HCT116 (cell line): ENCODE data around the gene DLG2. TPM values are rescaled to one million over a fixed set of nuclear protein-coding genes. Genes with fewer than 3 reads are reported as not detected.

Experiments
- ATAC-seq: fragments of 200-7000 bp; cut with Tn5 transposase; 2 replicates; pipeline ENCODE4 v1.9.1; 2020; ENCODE audit warnings: mild to moderate bottlenecking, moderate library complexity
- BruUV-seq: library from RNA; stranded (reverse); fragments of 400-500 nt; replicated peaks from 2 replicates; lab custom pipeline; 2021; lab: Mats Ljungman, UMichigan
- CTCF ChIA-PET: fragments of 300-600 bp; sonication (Branson Sonifier 250); formaldehyde crosslinking; loops from one replicate; lab custom pipeline; 2021; ENCODE audit warnings: antibody characterized with exemption; lab: Charles Lee
- POLR2A ChIA-PET: fragments of 300-600, 350-600 bp; sonication (Branson Sonifier 250); formaldehyde crosslinking; loops from one replicate; lab custom pipeline; 2021; ENCODE audit warnings: antibody characterized with exemption; lab: Charles Lee
- RAD21 ChIA-PET, 2 experiments: fragments of 300-600 bp; sonication (Branson Sonifier 250); formaldehyde crosslinking; loops; one replicate each; lab custom pipeline; 2023; ENCODE audit warnings: low total read pairs in 2 of 2; ENCODE audit not compliant: uncharacterized antibody in 2 of 2, unreplicated experiment in 2 of 2, low non-redundant PET in 1 of 2; lab: Charles Lee
- DNase-seq: peaks from one replicate; pipeline ENCODE4 v3.0.0-alpha.2; 2010; ENCODE audit warnings: low read depth, low spot score
- H2AFZ ChIP-seq: fragments of 200-600 bp; shearing (Covaris generic), sonication (generic); 2 replicates; pipeline ENCODE4 v1.6.1; 2017; ENCODE audit warnings: low read depth, mixed run types, mixed read lengths, antibody characterized with exemption, low read length; ENCODE audit not compliant: poor library complexity, severe bottlenecking
- H3K27ac ChIP-seq: 2 replicates; pipeline ENCODE4 v1.5.1; 2012; ENCODE audit warnings: low read depth, low read length
- H3K27me3 ChIP-seq: fragments of 200-600 bp; sonication (generic); 2 replicates; pipeline ENCODE4 v1.6.1; 2016; ENCODE audit warnings: mixed run types, low read length, mixed read lengths; ENCODE audit not compliant: insufficient read depth
- H3K36me3 ChIP-seq, 2 experiments: fragments of 200-500 bp in 1 of 2; fragments of 200-600 bp in 1 of 2; sonication (Bioruptor generic) in 1 of 2; sonication (generic) in 1 of 2; 2 replicates each; pipeline versions ENCODE4 v1.5.1 to v1.6.1; 2014 to 2016; ENCODE audit warnings: low read length in 2 of 2, inconsistent platforms in 1 of 2, mixed read lengths in 1 of 2, mixed run types in 1 of 2; ENCODE audit not compliant: insufficient read depth in 2 of 2, control insufficient read depth in 1 of 2
- H3K4me1 ChIP-seq, 2 experiments: fragments of 200-600 bp in 1 of 2; sonication (generic) in 1 of 2; 2 replicates each; pipeline versions ENCODE4 v1.5.1 to v1.6.1; 2012 to 2017; ENCODE audit warnings: low read length in 2 of 2, inconsistent platforms in 1 of 2, mild to moderate bottlenecking in 1 of 2, mixed read lengths in 1 of 2, mixed run types in 1 of 2, moderate library complexity in 1 of 2; ENCODE audit not compliant: insufficient read depth in 2 of 2, control insufficient read depth in 1 of 2
- H3K4me2 ChIP-seq: fragments of 200-600 bp; sonication (generic); 2 replicates; pipeline ENCODE4 v1.6.1; 2017; ENCODE audit warnings: mixed run types, low read length, mixed read lengths
- H3K4me3 ChIP-seq, 2 experiments: fragments of 200-600 bp in 1 of 2; sonication (generic) in 1 of 2; replicated peaks in 1 of 2; 2 replicates each; pipeline ENCODE4 v1.5.1; 2011 to 2016; ENCODE audit warnings: low read length in 2 of 2, control low read depth in 1 of 2, low read depth in 1 of 2, mild to moderate bottlenecking in 1 of 2, mixed read lengths in 1 of 2, mixed run types in 1 of 2
- H3K79me2 ChIP-seq: fragments of 200-600 bp; sonication (generic); 2 replicates; pipeline ENCODE4 v1.6.1; 2017; ENCODE audit warnings: mild to moderate bottlenecking, mixed run types, low read length, moderate library complexity, mixed read lengths; ENCODE audit not compliant: insufficient read depth
- H3K9ac ChIP-seq: fragments of 200-600 bp; sonication (generic); 2 replicates; pipeline ENCODE4 v1.6.1; 2016; ENCODE audit warnings: low read length, mixed read lengths
- H3K9me2 ChIP-seq: fragments of 200-600 bp; sonication (generic), shearing (Covaris generic); 2 replicates; pipeline ENCODE4 v1.6.1; 2017; ENCODE audit warnings: mixed run types, mild to moderate bottlenecking, moderate library complexity; ENCODE audit not compliant: insufficient read depth
- H3K9me3 ChIP-seq, 2 experiments: fragments of 200-500 bp in 1 of 2; fragments of 200-600 bp in 1 of 2; sonication (Bioruptor generic) in 1 of 2; sonication (generic) in 1 of 2; 2 replicates each; pipeline ENCODE4 v1.6.1; 2014 to 2017; ENCODE audit warnings: low read length in 2 of 2, mixed read lengths in 2 of 2, inconsistent platforms in 1 of 2, low read depth in 1 of 2, mild to moderate bottlenecking in 1 of 2, mixed run types in 1 of 2, moderate library complexity in 1 of 2; ENCODE audit not compliant: control insufficient read depth in 1 of 2, insufficient read depth in 1 of 2
- H4K20me1 ChIP-seq: fragments of 200-600 bp; sonication (generic), shearing (Covaris generic); 2 replicates; pipeline ENCODE4 v1.6.1; 2017; ENCODE audit warnings: mixed run types, mild to moderate bottlenecking, moderate library complexity; ENCODE audit not compliant: insufficient read depth
- ATF3 ChIP-seq: IDR thresholded peaks from 2 replicates; pipeline ENCODE4 v1.6.1; 2012
- CEBPB ChIP-seq: IDR thresholded peaks from 2 replicates; pipeline ENCODE4 v1.6.1; 2012; ENCODE audit warnings: low read depth
- CTCF ChIP-seq, 3 experiments: fragments of 200-600 bp in 1 of 3; sonication (generic) in 1 of 3; IDR thresholded peaks in 2 of 3; conservative IDR thresholded peaks in 1 of 3; 2 replicates each; pipeline ENCODE4 v1.5.1; 2012 to 2017; ENCODE audit warnings: low read depth in 2 of 3, low read length in 2 of 3, antibody characterized with exemption in 1 of 3, borderline replicate concordance in 1 of 3, control low read depth in 1 of 3, mild to moderate bottlenecking in 1 of 3, mixed read lengths in 1 of 3, mixed run types in 1 of 3, moderate library complexity in 1 of 3; ENCODE audit not compliant: insufficient read depth in 1 of 3
- EZH2 ChIP-seq: fragments of 200-600 bp; sonication (generic); IDR thresholded peaks from 2 replicates; pipeline ENCODE4 v1.6.1; 2017; ENCODE audit warnings: antibody characterized with exemption, mixed run types
- EZH2phosphoT487 ChIP-seq: fragments of 200-600 bp; IDR thresholded peaks from 2 replicates; pipeline ENCODE4 v1.6.1; 2018; ENCODE audit warnings: antibody characterized with exemption, borderline replicate concordance
- JUND ChIP-seq: IDR thresholded peaks from 2 replicates; pipeline ENCODE4 v1.6.1; 2012
- MAX ChIP-seq: IDR thresholded peaks from 2 replicates; pipeline ENCODE4 v1.6.1; 2012
- RAD21 ChIP-seq: IDR thresholded peaks from 2 replicates; pipeline ENCODE4 v1.6.1; 2012; ENCODE audit warnings: low read depth, mild to moderate bottlenecking
- REST ChIP-seq: IDR thresholded peaks from 2 replicates; pipeline ENCODE4 v1.6.1; 2012; ENCODE audit warnings: low read depth
- SIN3A ChIP-seq: IDR thresholded peaks from 2 replicates; pipeline ENCODE4 v1.6.1; 2012; ENCODE audit warnings: low read depth
- SRF ChIP-seq: IDR thresholded peaks from 2 replicates; pipeline ENCODE4 v1.6.1; 2012; ENCODE audit warnings: low read depth
- YY1 ChIP-seq: IDR thresholded peaks from 2 replicates; pipeline ENCODE4 v1.6.1; 2011; ENCODE audit warnings: low read length, low read depth, moderate library complexity, mild to moderate bottlenecking; ENCODE audit not compliant: insufficient replicate concordance; ENCODE audit errors: extremely low read depth
- ZBTB33 ChIP-seq: IDR thresholded peaks from 2 replicates; pipeline ENCODE4 v1.6.1; 2011; ENCODE audit warnings: mild to moderate bottlenecking, low read length, moderate library complexity; ENCODE audit not compliant: insufficient replicate concordance; ENCODE audit errors: extremely low read depth
- ZFX ChIP-seq: fragments of 450-650 bp; IDR thresholded peaks from 2 replicates; pipeline ENCODE4 v1.6.1; 2017
- intact Hi-C: fragments of 100-400 bp; cut with micrococcal nuclease; formaldehyde crosslinking; loops from 2 replicates; pipeline ENCODE4 v1.10.0; 2022
- total RNA-seq: library from RNA; stranded (reverse); gene quantifications from one replicate; pipeline ENCODE4 v1.2.1, GENCODE V29; 2021; ENCODE audit not compliant: unreplicated experiment

The DLG2 gene
- total RNA-seq, 1 experiment from 2014 or later: 2.4 TPM

GRCh38 chr11:83528225-83528624, 2098.9 kb downstream of the DLG2 start:
- BruUV-seq: no TSS peak
- CTCF ChIA-PET: no interaction called here
- no peak overlapping the region for H3K4me3 ChIP-seq
- no peak overlapping the region for H3K27ac ChIP-seq
- no peak for TF ChIP-seq ZBTB33
- TF ChIP-seq ATF3: no peak
- no peak for TF ChIP-seq SRF
- TF ChIP-seq CTCF (IDR thresholded peaks at IDR 0.05 in 2 of 3, conservative IDR thresholded peaks at IDR 0.05 in 1 of 3; ENCODE audit: borderline replicate concordance in 1 of 3, insufficient read depth in 1 of 3, low read depth in 2 of 3, low read length in 2 of 3): no peak
- TF ChIP-seq REST: no peak
- TF ChIP-seq MAX: no peak
- TF ChIP-seq JUND: no peak
- TF ChIP-seq SIN3A: no peak
- no peak for TF ChIP-seq YY1
- TF ChIP-seq ZFX: no peak
- no peak for TF ChIP-seq EZH2
- TF ChIP-seq RAD21: no peak
- TF ChIP-seq CEBPB: no peak
- no peak for TF ChIP-seq EZH2phosphoT487
- POLR2A ChIA-PET: no interaction called here
- H4K20me1 ChIP-seq: no peaks in the 10 kb centered on the region
- intact Hi-C loops: no loop called here
- H3K9ac ChIP-seq: no peak overlapping the region
- H3K79me2 ChIP-seq: no peaks in the 10 kb centered on the region
- no peak overlapping the region for H3K4me2 ChIP-seq
- DNase-seq (no peak), ATAC-seq (no peak)
- no peaks in the 10 kb centered on the region for H3K9me2 ChIP-seq
- no peaks in the 10 kb centered on the region for H3K9me3 ChIP-seq
- no peaks in the 10 kb centered on the region for H3K4me1 ChIP-seq
- H3K36me3 ChIP-seq: no peaks in the 10 kb centered on the region
- peaks cover 30% of the 10 kb centered on the region for H3K27me3 ChIP-seq
- RAD21 ChIA-PET: no interaction called here
- no peak overlapping the region for H2AFZ ChIP-seq
